ENCODE data around the gene ADAMTS13.

The ADAMTS13 gene

GRCh38 chr9:133492061-133493021 lies 70.2 kb downstream of the ADAMTS13 start:
- no peak for DNase-seq

DNA sequence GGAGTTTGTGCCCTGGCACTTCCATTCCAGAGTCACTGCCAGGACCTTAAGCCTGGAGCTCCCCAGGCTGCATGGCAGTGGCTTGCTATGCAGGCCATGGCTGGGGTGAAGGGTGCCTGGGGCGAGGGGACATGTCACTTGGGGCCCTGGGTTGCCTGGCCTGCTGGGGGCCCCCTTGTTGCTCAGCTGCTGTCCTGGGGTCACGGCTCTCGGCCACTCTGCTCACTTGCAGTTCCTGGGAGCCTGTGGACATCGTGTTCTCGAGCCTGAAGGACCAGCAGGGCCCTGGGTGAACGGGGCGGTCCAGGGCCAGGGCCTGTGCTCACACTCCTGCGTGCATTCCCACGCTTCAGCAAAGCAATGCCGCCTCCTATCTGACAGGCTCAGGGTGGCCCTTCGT lies 71.3 kb downstream of the ADAMTS13 start:
- DNase-seq, result no peak

- no peak for DNase-seq
These were observed 71.8 kb downstream of the ADAMTS13 start for GRCh38 chr9:133493845-133494540.

- DNase-seq, result no peak
These were observed 72.6 kb downstream of the ADAMTS13 start for GRCh38 chr9:133494636-133495326.

DNA sequence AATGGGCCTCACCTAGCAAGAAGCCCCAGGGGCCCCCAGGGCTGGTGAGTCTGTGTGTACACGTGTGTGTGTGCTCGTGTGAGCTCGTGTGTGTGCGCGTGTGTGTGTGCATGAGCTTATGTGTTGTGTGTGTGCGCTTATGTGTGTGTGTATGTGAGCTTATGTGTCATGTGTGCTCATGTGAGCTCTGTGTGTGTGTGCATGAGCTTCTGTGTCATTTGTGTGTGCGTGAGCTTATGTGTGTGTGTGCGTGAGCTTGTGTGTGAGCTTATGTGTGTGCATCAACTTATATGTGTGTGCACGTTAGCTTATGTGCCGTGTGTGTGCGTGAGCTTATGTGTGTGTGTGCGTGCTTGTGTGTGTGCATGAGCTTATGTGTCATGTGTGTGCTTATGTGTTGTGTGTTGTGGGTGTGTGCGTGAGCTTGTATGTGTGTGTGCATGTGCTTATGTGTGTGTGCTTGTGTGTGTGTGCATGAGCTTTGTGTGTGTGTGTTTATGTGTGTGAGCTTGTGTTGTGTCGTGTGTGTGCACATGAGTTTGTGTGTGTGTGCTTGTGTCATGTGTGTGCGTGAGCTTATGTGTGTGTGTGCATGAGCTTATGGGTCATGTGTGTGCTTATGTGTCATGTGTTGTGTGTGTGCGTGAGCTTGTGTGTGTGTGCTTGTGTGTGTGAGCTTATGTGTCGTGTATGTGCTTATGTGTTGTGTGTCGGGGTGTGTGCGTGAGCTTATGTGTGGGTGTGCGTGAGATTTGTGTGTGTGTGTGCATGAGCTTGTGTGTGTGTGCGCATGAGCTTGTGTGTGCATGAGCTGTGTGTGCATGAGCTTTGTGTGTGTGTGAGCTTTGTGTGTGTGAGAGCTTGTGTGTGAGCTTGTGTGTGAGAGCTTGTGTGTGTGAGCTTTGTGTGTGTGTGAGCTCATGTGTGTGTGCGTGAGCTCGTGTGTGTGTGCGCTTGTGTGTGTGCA lies 73.4 kb downstream of the ADAMTS13 start:
- no peak for DNase-seq

DNA sequence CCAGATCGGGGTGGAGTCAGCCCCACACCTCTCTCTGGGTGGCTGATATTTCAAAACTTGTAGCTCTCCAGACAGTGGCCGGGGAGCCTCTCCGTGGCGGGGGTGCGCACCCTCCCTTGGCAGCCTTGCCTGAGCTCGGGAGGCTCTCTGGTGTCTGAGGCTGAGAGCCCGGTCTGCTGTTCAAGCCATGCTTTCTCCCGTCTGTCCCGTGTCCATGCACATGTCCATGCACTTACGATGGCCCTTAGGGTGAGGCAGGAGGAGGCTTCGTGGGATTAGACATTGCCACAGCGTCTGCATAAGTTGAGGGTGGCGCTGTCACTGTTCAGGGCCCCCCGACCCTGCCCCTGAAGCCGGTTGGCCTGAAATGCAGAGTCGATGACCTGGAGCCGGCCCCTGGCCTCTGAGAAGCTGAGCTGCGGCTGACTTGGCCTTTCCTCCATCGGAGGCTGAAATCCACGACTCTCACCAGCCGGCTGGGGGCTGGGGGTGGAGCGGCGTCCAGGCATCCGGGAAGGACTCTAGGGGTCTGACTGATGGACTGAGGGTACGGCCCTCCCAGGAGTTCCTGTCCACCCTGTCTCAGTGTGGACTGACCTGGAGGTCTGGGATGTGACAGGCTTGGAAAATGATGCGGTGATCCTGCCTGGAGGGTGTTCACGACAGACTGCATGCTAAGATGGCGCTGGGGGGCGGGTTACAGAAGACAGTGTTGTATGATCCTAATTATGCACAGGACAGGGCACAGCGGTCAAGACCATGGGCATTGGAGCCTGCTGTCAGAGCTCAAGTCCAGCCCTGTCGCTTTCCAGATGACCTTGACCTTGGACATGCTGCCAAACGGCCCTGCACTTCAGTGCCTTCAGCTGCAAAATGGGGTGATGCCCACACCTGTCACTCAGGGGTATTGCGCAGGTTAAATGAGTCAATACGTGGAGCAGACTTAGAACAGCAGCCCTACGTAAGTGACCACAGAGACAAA lies 75.0 kb downstream of the ADAMTS13 start:
- DNase-seq, result no peak

- no peak for DNase-seq
These were observed 77.1 kb downstream of the ADAMTS13 start for GRCh38 chr9:133499132-133499891.

- no peak for DNase-seq
These were observed 77.7 kb downstream of the ADAMTS13 start for GRCh38 chr9:133499892-133500270.

GRCh38 chr9:133502112-133502511 lies 79.9 kb downstream of the ADAMTS13 start:
- DNase-seq, result no peak

GRCh38 chr9:133505186-133505830 lies 83.1 kb downstream of the ADAMTS13 start:
- no peak for DNase-seq

DNA sequence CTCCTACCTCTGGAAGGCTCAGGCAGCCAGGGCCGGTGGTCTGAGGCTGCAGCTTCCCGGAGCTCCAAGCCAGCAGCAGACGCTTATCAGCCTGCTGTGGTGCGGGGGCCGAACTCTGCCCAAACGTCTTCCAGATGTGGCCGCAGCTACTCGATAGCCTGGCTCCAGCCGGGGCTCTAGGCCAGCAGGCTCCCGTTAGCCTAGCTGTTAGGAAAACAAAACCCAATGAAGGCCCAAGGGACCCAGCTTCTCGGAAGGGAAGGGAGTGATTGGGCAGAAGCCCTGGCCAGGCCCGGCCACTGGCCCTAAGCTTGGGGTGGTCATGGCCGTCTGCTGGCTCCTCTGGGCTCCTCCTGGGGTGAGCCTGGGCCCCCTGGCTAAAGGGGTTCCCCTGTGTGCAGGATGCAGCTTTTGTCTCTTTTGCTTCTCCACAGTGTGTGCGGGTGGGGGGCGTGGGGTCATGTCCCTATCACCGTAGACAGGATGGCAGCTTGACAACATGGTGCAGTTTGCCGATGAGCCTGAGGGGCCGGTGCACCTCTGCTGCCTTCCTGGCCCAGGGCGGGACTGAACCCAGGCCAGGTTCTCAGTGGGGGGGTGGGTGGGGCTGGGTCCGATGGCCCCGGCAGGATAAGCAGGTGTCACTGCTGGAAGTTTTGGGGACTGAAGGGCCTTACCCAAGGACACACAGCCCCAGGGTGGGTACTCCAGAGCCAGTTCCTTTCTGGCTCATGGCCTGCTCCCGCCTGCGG lies 83.9 kb downstream of the ADAMTS13 start:
- no peak for DNase-seq

GRCh38 chr9:133506653-133507038 lies 84.5 kb downstream of the ADAMTS13 start:
- DNase-seq, result no peak

GRCh38 chr9:133507246-133507965 lies 85.2 kb downstream of the ADAMTS13 start:
- no peak for DNase-seq

- DNase-seq, result no peak
These were observed 85.9 kb downstream of the ADAMTS13 start for GRCh38 chr9:133508046-133508445.

Measured in hematopoietic multipotent progenitor cell treated with erythropoietin and hydrocortisone succinate and interleukin-3 and kit ligand, for 4 days (in vitro differentiated cells).